Cardiac septum (tissue), 1 donor: ENCODE data around the gene CPOX. TPM values are rescaled to one million over a fixed set of nuclear protein-coding genes. Genes with fewer than 3 reads are reported as not detected.

ENCODE experiments used
- DNase-seq: peaks from one replicate; pipeline ENCODE4 v3.0.0-alpha.2; 2020; ENCODE audit warnings: low spot score
- intact Hi-C: fragments of 100-400 bp; cut with DNase I; formaldehyde crosslinking; loops from one replicate; pipeline ENCODE4 v1.14.0; 2022
- total RNA-seq: library from RNA; stranded (reverse); fragmentation: NEBNext Ultra II Directional; extraction: Animal tissue kit (Norgen Biotek cat#: 25700); gene quantifications from one replicate; pipeline ENCODE4 v1.2.1, GENCODE V29; 2021
- donor health status: DM: no; HTN: no; CAD: no.

Gene CPOX
- total RNA-seq, 1 donor from 2014 or later, result 10.3 TPM

- DNase-seq, result no peak
- intact Hi-C loops, result no loop called here
Measured at GRCh38 chr3:98551236-98551635, 42.2 kb downstream of the CPOX start.

- intact Hi-C loops, result no loop called here
- DNase-seq, result no peak
Measured at GRCh38 chr3:98550833-98551232, 42.6 kb downstream of the CPOX start.

GRCh38 chr3:98548544-98548943 lies 44.9 kb downstream of the CPOX start:
- intact Hi-C loops, result no loop called here
- DNase-seq, result no peak

GRCh38 chr3:98545940-98546339 lies 47.5 kb downstream of the CPOX start:
- intact Hi-C loops, result no loop called here

GRCh38 chr3:98542623-98543022 lies 50.8 kb downstream of the CPOX start:
- no peak for DNase-seq
- intact Hi-C loops, result no loop called here

More at GRCh38 chr3:98545940-98546339, 47.5 kb downstream of the CPOX start:
- no peak for DNase-seq

DNA sequence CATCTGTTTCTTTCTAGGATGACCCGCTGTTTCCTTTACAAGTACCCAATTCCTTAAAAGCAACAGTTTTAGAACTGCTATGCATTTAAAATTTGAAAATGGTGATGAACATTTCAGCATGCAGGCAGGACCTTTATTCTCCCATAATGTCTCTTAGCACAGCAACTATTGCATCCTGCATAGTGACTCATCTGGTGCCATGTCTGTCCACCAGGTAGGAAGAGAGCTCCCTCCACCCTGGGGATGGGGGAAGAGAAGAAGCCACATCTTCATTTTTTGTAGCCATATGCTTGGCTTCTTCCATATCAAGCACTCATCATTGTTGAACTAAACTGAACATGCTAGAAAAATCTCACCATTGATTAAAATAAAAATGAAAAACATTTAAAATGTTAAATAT lies 51.7 kb downstream of the CPOX start:
- intact Hi-C loops, result no loop called here
- no peak for DNase-seq

- intact Hi-C loops, result no loop called here
- no peak for DNase-seq
Measured at GRCh38 chr3:98540346-98540745, 53.1 kb downstream of the CPOX start.

GRCh38 chr3:98536456-98537017 lies 56.9 kb downstream of the CPOX start:
- intact Hi-C loops, result no loop called here
- DNase-seq, result no peak

- intact Hi-C loops, result no loop called here
Measured at GRCh38 chr3:98534734-98535133, 58.7 kb downstream of the CPOX start.

DNA sequence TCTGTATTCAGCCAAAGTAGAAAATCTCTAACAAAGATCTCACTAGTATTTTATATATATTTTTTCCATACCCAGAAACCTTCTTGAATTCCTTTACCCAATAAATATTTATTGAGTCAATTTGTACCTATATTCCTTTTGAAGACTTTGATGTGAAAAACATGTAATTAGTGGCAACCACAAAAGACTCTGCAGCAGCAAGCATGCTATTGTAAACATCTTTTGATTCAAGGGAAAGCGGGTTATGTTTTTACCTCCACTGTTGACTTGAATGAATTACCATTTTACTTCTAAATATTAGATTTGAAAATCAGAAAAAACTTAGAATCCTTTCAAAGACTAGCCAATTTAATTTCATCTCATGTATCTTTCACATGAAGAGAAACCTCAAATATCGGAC lies 59.2 kb downstream of the CPOX start:
- DNase-seq, result no peak
- intact Hi-C loops, result no loop called here

More at GRCh38 chr3:98534734-98535133, 58.7 kb downstream of the CPOX start:
- no peak for DNase-seq

- intact Hi-C loops, result no loop called here
- DNase-seq, result no peak
Measured at GRCh38 chr3:98532709-98533571, 60.5 kb downstream of the CPOX start.

DNA sequence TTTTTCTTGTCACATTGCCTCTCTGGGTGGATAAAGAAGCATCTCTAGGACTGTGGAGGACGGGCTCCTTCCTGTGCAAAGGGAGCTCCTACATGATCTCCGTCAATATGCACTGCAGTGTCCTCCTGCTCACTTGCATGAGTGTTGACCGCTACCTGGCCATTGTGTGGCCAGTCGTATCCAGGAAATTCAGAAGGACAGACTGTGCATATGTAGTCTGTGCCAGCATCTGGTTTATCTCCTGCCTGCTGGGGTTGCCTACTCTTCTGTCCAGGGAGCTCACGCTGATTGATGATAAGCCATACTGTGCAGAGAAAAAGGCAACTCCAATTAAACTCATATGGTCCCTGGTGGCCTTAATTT lies 61.2 kb downstream of the CPOX start:
- intact Hi-C loops, result no loop called here
- DNase-seq, result no peak

GRCh38 chr3:98531622-98532274 lies 61.7 kb downstream of the CPOX start, which contains the start of gene GPR15:
GPR15 (plus strand) TSS chr3:98531978; CDS start chr3:98532034, 56 bp downstream.
- no peak for DNase-seq
- intact Hi-C loops, result no loop called here

DNA sequence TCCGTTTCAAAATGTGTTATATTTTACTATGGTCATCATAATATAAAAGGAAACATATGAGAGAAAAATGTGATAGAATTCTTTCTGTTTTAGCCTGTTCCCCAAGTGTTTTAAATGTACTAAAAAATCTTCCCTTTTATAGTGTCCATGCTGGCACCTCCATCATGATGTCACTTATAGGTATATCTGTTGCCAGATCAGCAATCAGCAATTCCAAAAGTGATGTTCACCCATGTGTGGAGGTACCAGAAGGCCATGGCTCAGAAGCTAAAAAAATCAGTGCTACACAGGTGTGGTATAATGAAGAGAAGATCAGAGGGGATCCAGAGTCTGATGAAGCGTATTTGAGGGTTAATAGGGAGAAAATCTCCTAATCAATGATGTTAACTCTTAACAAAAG lies 62.7 kb downstream of the CPOX start:
- intact Hi-C loops, result no loop called here
- no peak for DNase-seq

- no peak for DNase-seq
- intact Hi-C loops, result loop anchor here (10.0 kb wide), 1 partner anchor 765 kb away; the partner anchor contains the start of gene ARL6
Measured at GRCh38 chr3:98529856-98530459, 63.5 kb downstream of the CPOX start.

Other genes starting within 250 kb of the CPOX start
- not detected for gene OR5K4, start 239.8 kb downstream of the CPOX start, total RNA-seq
- gene OR5K3, start 202.9 kb downstream of the CPOX start, total RNA-seq, result not detected
- gene OR5K1, start 130.4 kb downstream of the CPOX start, total RNA-seq, result not detected
- not detected for gene OR5K2, start 95.9 kb downstream of the CPOX start, total RNA-seq
- 80.8 TPM for gene CLDND1, start 70.7 kb downstream of the CPOX start, total RNA-seq
- not detected for gene GPR15, start 61.6 kb downstream of the CPOX start, total RNA-seq
- gene ST3GAL6, start 169.7 kb upstream of the CPOX start, total RNA-seq, result 87.0 TPM